ENCODE measurements around the gene TUBA1C. TPM values are rescaled to one million over a fixed set of nuclear protein-coding genes. Genes with fewer than 3 reads are reported as not detected.
"Not testable (repeated sequence)": the region's sequence is repeated elsewhere in the genome, so short reads cannot be mapped to it uniquely, and the experiment has no call there.

The TUBA1C gene
- total RNA-seq, 1 experiment from 2014 or later = 457 TPM

- in situ Hi-C loops (cut with HindIII; ENCODE audit: low sequenced_read_pairs) = no loop called here
- DNase-seq (ENCODE audit: low spot score) = no peak
Observed at GRCh38 chr12:49297695-49298060, 32.8 kb downstream of the TUBA1C start.

- in situ Hi-C loops (cut with HindIII; ENCODE audit: low sequenced_read_pairs) = no loop called here
Observed at GRCh38 chr12:49298160-49298559, 33.3 kb downstream of the TUBA1C start.

GRCh38 chr12:49301760-49302159, 36.9 kb downstream of the TUBA1C start:
- no peak for DNase-seq (ENCODE audit: low spot score)
- in situ Hi-C loops (cut with HindIII; ENCODE audit: low sequenced_read_pairs) = no loop called here

More at GRCh38 chr12:49298160-49298559, 33.3 kb downstream of the TUBA1C start:
- no peak for DNase-seq (ENCODE audit: low spot score)

- in situ Hi-C loops (cut with HindIII; ENCODE audit: low sequenced_read_pairs) = no loop called here
- no peak for DNase-seq (ENCODE audit: low spot score)
Observed at GRCh38 chr12:49304161-49304560, 39.3 kb downstream of the TUBA1C start.

- in situ Hi-C loops (cut with HindIII; ENCODE audit: low sequenced_read_pairs) = no loop called here
- no peak for DNase-seq (ENCODE audit: low spot score)
Observed at GRCh38 chr12:49305762-49306510, 41.1 kb downstream of the TUBA1C start.

GRCh38 chr12:49309386-49309785, 44.5 kb downstream of the TUBA1C start:
- in situ Hi-C loops (cut with HindIII; ENCODE audit: low sequenced_read_pairs) = no loop called here
- DNase-seq (ENCODE audit: low spot score) = no peak

- in situ Hi-C loops (cut with HindIII; ENCODE audit: low sequenced_read_pairs) = not testable (repeated sequence)
Observed at GRCh38 chr12:49310451-49311000, 45.6 kb downstream of the TUBA1C start.

GRCh38 chr12:49314811-49315210, 49.9 kb downstream of the TUBA1C start:
- in situ Hi-C loops (cut with HindIII; ENCODE audit: low sequenced_read_pairs) = no loop called here
- DNase-seq (ENCODE audit: low spot score) = no peak

More at GRCh38 chr12:49310451-49311000, 45.6 kb downstream of the TUBA1C start:
- not testable (repeated sequence) for DNase-seq (ENCODE audit: low spot score)

GRCh38 chr12:49317118-49317517, 52.2 kb downstream of the TUBA1C start:
- DNase-seq (ENCODE audit: low spot score); in situ Hi-C loops (cut with HindIII; ENCODE audit: low sequenced_read_pairs): not testable (repeated sequence)

- in situ Hi-C loops (cut with HindIII; ENCODE audit: low sequenced_read_pairs); DNase-seq (ENCODE audit: low spot score): not testable (repeated sequence)
Observed at GRCh38 chr12:49320411-49321103, 55.7 kb downstream of the TUBA1C start.

GRCh38 chr12:49322367-49322707, 57.5 kb downstream of the TUBA1C start:
- in situ Hi-C loops (cut with HindIII; ENCODE audit: low sequenced_read_pairs) = no loop called here
- DNase-seq (ENCODE audit: low spot score) = no peak

- peak; percentile 99 for DNase-seq (ENCODE audit: low spot score)
- in situ Hi-C loops (cut with HindIII; ENCODE audit: low sequenced_read_pairs) = no loop called here
Observed at GRCh38 chr12:49322708-49323523, 58.0 kb downstream of the TUBA1C start, which contains the start of gene TROAP. TROAP (plus strand) TSS chr12:49323255; CDS start chr12:49323609, 354 bp downstream.

- in situ Hi-C loops (cut with HindIII; ENCODE audit: low sequenced_read_pairs) = no loop called here
- DNase-seq (ENCODE audit: low spot score) = no peak
Observed at GRCh38 chr12:49323524-49324097, 58.7 kb downstream of the TUBA1C start.

Other genes with a start within 250 kb of the TUBA1C start
- 63.5 and 71.2 TPM in 2 replicates for gene PRKAG1, start 246.3 kb upstream of the TUBA1C start, total RNA-seq (2014; rRNA removed; shearing (Covaris generic))
- 13.8 and 18.6 TPM in 2 replicates for gene KMT2D, start 204.3 kb upstream of the TUBA1C start, total RNA-seq (2014; rRNA removed; shearing (Covaris generic))
- gene RHEBL1, start 195.1 kb upstream of the TUBA1C start, total RNA-seq (2014; rRNA removed; shearing (Covaris generic)) = 2.5 and 3.5 TPM in 2 replicates
- 0.06 TPM in 1 of 2 replicates, not detected in the other for gene DHH, start 170.3 kb upstream of the TUBA1C start, total RNA-seq (2014; rRNA removed; shearing (Covaris generic))
- 26.8 and 40.8 TPM in 2 replicates for gene LMBR1L, start 154.2 kb upstream of the TUBA1C start, total RNA-seq (2014; rRNA removed; shearing (Covaris generic))
- gene TUBA1B, start 133.7 kb upstream of the TUBA1C start, total RNA-seq (2014; rRNA removed; shearing (Covaris generic)) = 2,974 and 3,054 TPM in 2 replicates
- 446 and 521 TPM in 2 replicates for gene TUBA1A, start 76.0 kb upstream of the TUBA1C start, total RNA-seq (2014; rRNA removed; shearing (Covaris generic))
- gene PRPH, start 30.1 kb downstream of the TUBA1C start, total RNA-seq (2014; rRNA removed; shearing (Covaris generic)) = 1.8 and 2.2 TPM in 2 replicates
- 39.1 and 43.0 TPM in 2 replicates for gene TROAP, start 58.2 kb downstream of the TUBA1C start, total RNA-seq (2014; rRNA removed; shearing (Covaris generic))
- gene C1QL4, start 72.1 kb downstream of the TUBA1C start, total RNA-seq (2014; rRNA removed; shearing (Covaris generic)) = 9.7 and 16.4 TPM in 2 replicates
- 3.2 and 4.1 TPM in 2 replicates for gene DNAJC22, start 81.8 kb downstream of the TUBA1C start, total RNA-seq (2014; rRNA removed; shearing (Covaris generic))
- 65.1 and 67.0 TPM in 2 replicates for gene SPATS2, start 102.4 kb downstream of the TUBA1C start, total RNA-seq (2014; rRNA removed; shearing (Covaris generic))